K562 (cell line): ENCODE data around the gene TENM4. TPM values are rescaled to one million over a fixed set of nuclear protein-coding genes. Genes with fewer than 3 reads are reported as not detected.

Source experiments
- ATAC-seq: fragments of 200-7000 bp; cut with Tn5 transposase; 3 replicates; pipeline ENCODE4 v1.9.1; 2020; ENCODE audit warnings: moderate library complexity
- BruUV-seq: library from RNA; stranded (reverse); fragments of 400-500 nt; replicated peaks from 2 replicates; lab custom pipeline; 2021; lab: Mats Ljungman, UMichigan
- CTCF ChIA-PET: fragments of 300-600 bp; formaldehyde crosslinking; extraction: SDS; loops from one replicate; lab custom pipeline; 2021; ENCODE audit warnings: low intra/inter-chr PET ratio; lab: Yijun Ruan, JAX
- POLR2A ChIA-PET: fragments of 300-600, 350-650 bp; sonication (Branson Sonifier 250); formaldehyde crosslinking; extraction: SDS; loops from one replicate; lab custom pipeline; 2021; ENCODE audit warnings: antibody characterized with exemption, inconsistent platforms; lab: Yijun Ruan, JAX
- DNase-seq, 4 experiments: peaks; one replicate each; pipeline versions ENCODE4 v3.0.0 to v3.0.0-alpha.2; 2011 to 2018; ENCODE audit warnings: low spot score in 3 of 4, mixed read lengths in 3 of 4; ENCODE audit errors: extremely low read depth in 1 of 4
- FAIRE-seq: peaks from 2 replicates; lab custom pipeline; 2011; peaks lifted over from hg19 to GRCh38; lab: Jason Lieb, UNC
- H2AFZ ChIP-seq: 2 replicates; pipeline ENCODE4 v1.6.0; 2011; ENCODE audit warnings: low read depth, low read length, control low read depth, inconsistent platforms
- H3K27ac ChIP-seq: fragments of 200-600 bp; 3 replicates; pipeline ENCODE4 v1.8.0; 2011; ENCODE audit warnings: low read depth, mild to moderate bottlenecking, control low read depth, inconsistent platforms, low read length, moderate library complexity, mixed read lengths; ENCODE audit errors: extremely low read depth
- H3K27me3 ChIP-seq, 2 experiments: fragments of 300-600 bp in 1 of 2; 2 replicates in 1 of 2; 3 replicates in 1 of 2; pipeline versions ENCODE4 v1.6.0 to v1.8.0; 2011; ENCODE audit warnings: inconsistent platforms in 2 of 2, low read length in 2 of 2, mild to moderate bottlenecking in 1 of 2, mixed read lengths in 1 of 2, moderate library complexity in 1 of 2; ENCODE audit not compliant: control insufficient read depth in 2 of 2, insufficient read depth in 2 of 2
- H3K36me3 ChIP-seq: fragments of 300-600 bp; 3 replicates; pipeline ENCODE4 v1.8.0; 2011; ENCODE audit warnings: mild to moderate bottlenecking, low read length, inconsistent platforms; ENCODE audit not compliant: control insufficient read depth, insufficient read depth
- H3K4me1 ChIP-seq, 2 experiments: fragments of 200-600 bp in 1 of 2; replicated peaks in 1 of 2; 2 replicates in 1 of 2; 3 replicates in 1 of 2; pipeline versions ENCODE4 v1.5.1 to v1.8.0; 2011; ENCODE audit warnings: inconsistent platforms in 2 of 2, low read length in 2 of 2, mild to moderate bottlenecking in 1 of 2, mixed read lengths in 1 of 2, moderate library complexity in 1 of 2; ENCODE audit not compliant: control insufficient read depth in 2 of 2, insufficient read depth in 2 of 2
- H3K4me2 ChIP-seq: 2 replicates; pipeline ENCODE4 v1.6.1; 2011; ENCODE audit warnings: low read length, control low read depth, inconsistent platforms, mixed read lengths; ENCODE audit not compliant: insufficient read depth
- H3K4me3 ChIP-seq: fragments of 200-600 bp; sonication (generic), shearing (Covaris generic); 2 replicates; pipeline ENCODE4 v1.5.1; 2016; ENCODE audit warnings: control low read depth, inconsistent platforms
- H3K79me2 ChIP-seq: fragments of 200-600 bp; 3 replicates; pipeline ENCODE4 v1.8.0; 2011; ENCODE audit warnings: low read length, inconsistent platforms; ENCODE audit not compliant: control insufficient read depth, insufficient read depth
- H3K9ac ChIP-seq, 2 experiments: 2 replicates each; pipeline versions ENCODE4 v1.6.0 to v1.6.1; 2011; ENCODE audit warnings: low read depth in 2 of 2, low read length in 2 of 2, control low read depth in 1 of 2, inconsistent platforms in 1 of 2, mild to moderate bottlenecking in 1 of 2, mixed read lengths in 1 of 2; ENCODE audit not compliant: insufficient read depth in 1 of 2
- H3K9me1 ChIP-seq: one replicate; pipeline ENCODE4 v1.6.0; 2011; ENCODE audit warnings: inconsistent platforms, mild to moderate bottlenecking, low read length, moderate library complexity; ENCODE audit not compliant: control insufficient read depth, insufficient read depth
- H3K9me3 ChIP-seq: replicated peaks from 2 replicates; pipeline ENCODE4 v1.5.1; 2011; ENCODE audit warnings: low read depth, low read length, inconsistent platforms; ENCODE audit not compliant: control insufficient read depth, insufficient read depth
- H4K20me1 ChIP-seq: replicated peaks from 2 replicates; pipeline ENCODE4 v1.6.1; 2011; ENCODE audit warnings: low read length, inconsistent platforms, mixed read lengths; ENCODE audit not compliant: control insufficient read depth, insufficient read depth
- ARHGAP35 ChIP-seq: fragments of 450-650 bp; IDR thresholded peaks from 2 replicates; pipeline ENCODE4 v1.6.1; 2018; ENCODE audit not compliant: partially characterized antibody
- ELF2 ChIP-seq: fragments of 250-450 bp; sonication (Bioruptor Pico); IDR thresholded peaks from 2 replicates; pipeline ENCODE4 v1.5.0; 2021; ENCODE audit warnings: mild to moderate bottlenecking
- HOMEZ ChIP-seq: fragments of 250-450 bp; sonication (Bioruptor Pico); IDR thresholded peaks from 2 replicates; pipeline ENCODE4 v1.4.0; 2020; ENCODE audit warnings: mild to moderate bottlenecking, moderate library complexity
- MAFG ChIP-seq: fragments of 450-650 bp; conservative IDR thresholded peaks from 2 replicates; pipeline ENCODE4 v1.6.1; 2016; ENCODE audit warnings: missing genetic modification characterization, missing compliant biosample characterization
- POLR3A ChIP-seq: IDR thresholded peaks from 2 replicates; pipeline ENCODE4 v1.6.1; 2011; ENCODE audit warnings: borderline replicate concordance, mild to moderate bottlenecking, moderate library complexity; ENCODE audit not compliant: insufficient read length, insufficient read depth; ENCODE audit errors: extremely low read depth
- TEAD4 ChIP-seq, 2 experiments: sonication (generic) in 1 of 2; formaldehyde crosslinking in 1 of 2; IDR thresholded peaks; 2 replicates each; pipeline versions ENCODE4 v1.6.1 to v1.8.0; 2012 to 2022; ENCODE audit warnings: borderline replicate concordance in 1 of 2, inconsistent platforms in 1 of 2, low read length in 1 of 2, mild to moderate bottlenecking in 1 of 2, missing genetic modification reagents in 1 of 2
- ZKSCAN3 ChIP-seq: fragments of 250-450 bp; sonication (Bioruptor Pico); IDR thresholded peaks from 2 replicates; pipeline ENCODE4 v1.4.0; 2020
- ZNF24 ChIP-seq: fragments of 450-650 bp; IDR thresholded peaks from 2 replicates; pipeline ENCODE4 v1.6.1; 2016
- ZNF316 ChIP-seq: fragments of 450-650 bp; IDR thresholded peaks from 2 replicates; pipeline ENCODE4 v1.6.1; 2016
- ZNF324 ChIP-seq: fragments of 250-450 bp; sonication (Bioruptor Pico); IDR thresholded peaks from 2 replicates; pipeline ENCODE4 v1.4.0; 2020; ENCODE audit warnings: mild to moderate bottlenecking
- ZNF644 ChIP-seq: fragments of 200-800 bp; sonication (Bioruptor generic); IDR thresholded peaks from 2 replicates; pipeline ENCODE4 v1.6.1; 2016; ENCODE audit warnings: low read depth, missing genetic modification characterization, missing compliant biosample characterization
- WGBS: fragments of 100-300 bp; shearing (Covaris generic); methylation state at CpG from one replicate; pipeline ENCODE4 v1.1.6; 2016; ENCODE audit warnings: low coverage, mixed read lengths; ENCODE audit not compliant: insufficient coverage; ENCODE audit errors: missing lambda C conversion rate; 5-methylcytosine and 5-hydroxymethylcytosine counted together
- in situ Hi-C: fragments of 300-500 bp; cut with MboI; formaldehyde crosslinking; loops from 4 replicates; pipeline ENCODE4 v1.15.0; 2018; ENCODE audit warnings: inconsistent platforms, mixed read lengths
- intact Hi-C: fragments of 100-400 bp; cut with micrococcal nuclease; formaldehyde crosslinking; loops from 2 replicates; pipeline ENCODE4 v1.14.2; 2022
- polyA plus RNA-seq, 8 experiments: library from polyadenylated mRNA; depleted of rRNA in 4 of 8; stranded (reverse) in 5 of 8; unstranded in 3 of 8; fragments of >200 nt; fragmentation: Nextera tagmentation in 2 of 8; fragmentation: Illumina TruSeq in 1 of 8; extraction: Ambion mirVana in 2 of 8; extraction: Trizol in 1 of 8; gene quantifications; 2 replicates each; pipeline versions ENCODE4 v1.2.1 to v1.2.3, GENCODE V29; 2011 to 2014; ENCODE audit warnings: inconsistent platforms in 1 of 8, missing spikeins in 1 of 8
- total RNA-seq, 7 experiments: library from RNA; depleted of rRNA in 6 of 7; stranded (reverse); fragments of >200 nt in 6 of 7; fragmentation: Illumina TruSeq in 2 of 7; extraction: Trizol in 2 of 7; gene quantifications; 2 replicates each; pipeline versions ENCODE4 v1.2.1 to v1.2.3, GENCODE V29; 2011 to 2021; ENCODE audit warnings: low replicate concordance in 1 of 7

TENM4 gene
- total and polyA plus RNA-seq, 9 of the 15 experiments (the other 6 are each of a cell fraction or from before 2014, with no cell fraction given), result 0.16 TPM; not detected in 8

- FAIRE-seq, result no peak
- BruUV-seq, result no TSS peak
Measured at GRCh38 chr11:79147731-79148130, 293.1 kb downstream of the TENM4 start.

GRCh38 chr11:79147011-79147410, 293.8 kb downstream of the TENM4 start:
- FAIRE-seq, result no peak
- no peak overlapping the region for H3K9ac ChIP-seq
- H3K4me1 ChIP-seq, result no peaks in the 10 kb centered on the region
- H3K4me3 ChIP-seq, result no peak overlapping the region
- ATAC-seq, result no peak
- H4K20me1 ChIP-seq, result no peaks in the 10 kb centered on the region
- no peak overlapping the region for H3K4me2 ChIP-seq
- intact Hi-C loops, result no loop called here
- H3K36me3 ChIP-seq, result no peaks in the 10 kb centered on the region
- ChIA-PET POLR2A (interaction anchor here (0.8 kb wide), 1 partner anchor 522 kb away, joined by 3 read pairs; no protein-coding TSS in a partner anchor), CTCF (no interaction called here)
- no peaks in the 10 kb centered on the region for H3K9me1 ChIP-seq
- 0% methylated on average over 4 of the region's 4 CpGs for WGBS
- H3K9me3 ChIP-seq, result no peaks in the 10 kb centered on the region
- no peak overlapping the region for H3K27ac ChIP-seq
- no peak for DNase-seq
- H3K27me3 ChIP-seq, result no peaks in the 10 kb centered on the region
- H3K79me2 ChIP-seq, result no peaks in the 10 kb centered on the region
- no TSS peak for BruUV-seq
- in situ Hi-C loops, result no loop called here
- H2AFZ ChIP-seq, result no peak overlapping the region
- TF ChIP-seq ZNF24, result no peak
- TF ChIP-seq ZKSCAN3, result no peak
- no peak for TF ChIP-seq POLR3A
- no peak for TF ChIP-seq ZNF324 (CRISPR knock-in tag)
- TF ChIP-seq TEAD4 (IDR thresholded peaks at IDR 0.05; ENCODE audit: low read length), result no peak
- TF ChIP-seq TEAD4 (CRISPR knock-in tag; IDR thresholded peaks at IDR 0.05; ENCODE audit: borderline replicate concordance), result no peak
- no peak for TF ChIP-seq ELF2 (CRISPR knock-in tag)
- no peak for TF ChIP-seq ZNF644 (tag)
- TF ChIP-seq ARHGAP35, result no peak

More at GRCh38 chr11:79147731-79148130, 293.1 kb downstream of the TENM4 start:
- Histone ChIP-seq H3K9me1 (no peaks in the 10 kb centered on the region), H3K36me3 (no peaks in the 10 kb centered on the region), H3K9ac (no peak overlapping the region), H4K20me1 (no peaks in the 10 kb centered on the region), H3K79me2 (no peaks in the 10 kb centered on the region), H3K27ac (no peak overlapping the region), H3K27me3 (no peaks in the 10 kb centered on the region), H3K4me3 (no peak overlapping the region), H2AFZ (no peak overlapping the region), H3K4me2 (no peak overlapping the region), H3K4me1 (no peaks in the 10 kb centered on the region), H3K9me3 (no peaks in the 10 kb centered on the region)
- ChIA-PET CTCF (no interaction called here), POLR2A (no interaction called here)
- WGBS, result 0% methylated on average over 2 of the region's 2 CpGs
- intact Hi-C loops, result no loop called here
- no peak for DNase-seq
- TF ChIP-seq ZNF316 (peak; percentile 36; the same call in 1 of the 2 replicates), MAFG (tag) (0 out of 2 replicates have a peak, but pooled peaks have one; percentile 19), HOMEZ (no peak)
- ATAC-seq, result no peak
- in situ Hi-C loops, result no loop called here
